Measurements from ENCODE around the gene BRD7.
"Not testable (repeated sequence)": the region's sequence is repeated elsewhere in the genome, so short reads cannot be mapped to it uniquely, and the experiment has no call there.

BRD7 gene

GRCh38 chr16:50354629-50355456 lies 13.9 kb downstream of the BRD7 start:
- no peak for DNase-seq

GRCh38 chr16:50354082-50354481 lies 14.7 kb downstream of the BRD7 start:
- DNase-seq = no peak

GRCh38 chr16:50351952-50352351 lies 16.8 kb downstream of the BRD7 start:
- no peak for DNase-seq

DNA sequence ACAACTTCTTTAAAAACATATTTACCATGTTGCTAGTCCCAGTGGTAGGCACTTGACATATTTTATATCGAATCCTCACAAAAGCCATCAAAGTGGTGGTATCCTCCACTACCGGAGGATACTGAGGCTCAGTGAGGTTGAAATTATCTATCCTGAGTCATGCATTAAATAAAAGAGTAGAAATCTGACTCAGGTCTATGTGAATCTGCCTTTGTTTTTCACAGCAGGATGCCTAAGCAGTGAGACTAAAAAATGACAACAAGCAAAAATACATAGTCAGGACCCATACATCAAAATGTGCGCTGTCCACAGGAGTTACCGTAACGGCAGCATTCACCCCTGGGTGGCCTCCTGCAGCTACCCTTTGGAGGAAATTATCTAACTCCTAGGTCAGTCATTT lies 17.7 kb downstream of the BRD7 start:
- no peak for DNase-seq

- not testable (repeated sequence) for DNase-seq
These were observed 23.6 kb downstream of the BRD7 start for GRCh38 chr16:50345210-50345609.

DNA sequence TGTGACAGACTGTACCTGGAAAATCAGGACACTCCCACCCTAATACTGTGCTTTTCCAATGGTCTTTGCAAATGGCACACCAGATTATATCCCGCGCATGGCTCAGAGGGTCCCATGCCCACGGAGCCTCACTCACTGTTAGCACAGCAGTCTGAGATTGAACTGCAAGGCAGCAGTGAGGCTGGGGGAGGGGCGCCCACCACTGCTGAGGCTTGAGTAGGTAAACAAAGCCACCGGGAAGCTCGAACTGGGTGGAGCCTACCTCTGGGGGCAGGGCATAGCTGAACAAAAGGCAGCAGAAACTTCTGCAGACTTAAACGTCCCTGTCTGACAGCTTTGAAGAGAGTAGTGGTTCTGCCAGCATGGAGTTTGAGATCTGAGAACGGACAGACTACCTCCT lies 25.2 kb downstream of the BRD7 start:
- DNase-seq = not testable (repeated sequence)

- no peak for DNase-seq
These were observed 28.2 kb downstream of the BRD7 start for GRCh38 chr16:50340578-50340977.

DNA sequence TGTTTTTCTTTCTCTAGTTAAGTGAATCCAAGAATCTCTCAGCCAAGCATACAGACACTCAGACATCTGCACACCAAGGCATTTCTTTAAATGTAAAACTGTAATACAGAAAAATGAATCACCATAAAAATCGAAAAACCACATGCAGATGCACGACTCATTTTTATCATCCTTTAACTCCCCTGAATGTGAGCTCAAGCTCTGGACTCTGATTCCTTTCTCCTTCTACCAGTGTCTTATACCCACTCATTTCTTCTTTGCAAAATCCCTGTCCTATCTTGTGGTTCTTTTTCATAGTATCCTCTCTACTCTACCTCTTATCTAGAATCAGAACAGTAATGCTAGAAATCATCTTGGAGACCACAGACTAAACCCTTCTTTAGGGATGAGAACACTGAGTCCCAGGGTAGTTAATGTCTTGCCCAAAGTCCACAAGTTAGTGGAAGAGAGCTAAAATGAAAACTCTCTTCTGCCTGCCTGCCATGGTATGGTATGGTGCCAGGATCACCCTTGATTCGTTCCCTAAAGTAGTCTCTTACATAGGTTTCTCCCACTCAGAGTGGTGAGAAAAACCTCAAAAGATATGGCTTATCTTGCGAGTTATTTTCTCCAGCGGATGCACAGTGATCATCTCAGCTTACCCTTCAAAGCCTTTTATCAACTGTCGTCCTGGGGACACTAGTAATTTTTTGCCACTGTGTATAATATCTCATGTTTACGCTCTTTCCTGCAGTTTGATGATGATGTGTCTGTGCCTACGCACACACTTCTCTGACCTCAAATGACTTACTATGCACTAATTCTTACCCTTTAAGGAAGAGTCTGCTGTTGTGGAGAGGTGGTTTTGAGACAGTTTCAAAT lies 30.2 kb downstream of the BRD7 start:
- DNase-seq = no peak

DNA sequence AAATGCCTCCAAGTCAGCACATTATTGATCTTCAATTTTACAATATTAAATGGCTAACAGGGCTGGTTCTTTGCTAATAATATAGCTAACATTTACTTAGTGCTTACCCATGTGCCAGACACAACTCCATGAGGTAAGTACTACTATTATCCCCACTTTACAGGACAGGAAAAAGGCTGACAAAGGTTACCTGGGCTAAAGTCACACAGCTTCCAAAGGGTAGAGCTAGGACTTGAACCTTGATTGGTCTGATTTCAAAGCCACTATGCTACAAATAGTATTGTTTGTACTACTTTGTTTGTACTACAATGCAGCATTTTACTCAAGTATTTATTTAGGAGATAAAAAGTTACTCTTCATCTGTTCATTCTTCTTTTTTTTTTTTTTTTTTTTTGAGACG lies 31.9 kb downstream of the BRD7 start:
- DNase-seq = no peak

- DNase-seq = no peak
These were observed 33.4 kb downstream of the BRD7 start for GRCh38 chr16:50335196-50335958.

DNA sequence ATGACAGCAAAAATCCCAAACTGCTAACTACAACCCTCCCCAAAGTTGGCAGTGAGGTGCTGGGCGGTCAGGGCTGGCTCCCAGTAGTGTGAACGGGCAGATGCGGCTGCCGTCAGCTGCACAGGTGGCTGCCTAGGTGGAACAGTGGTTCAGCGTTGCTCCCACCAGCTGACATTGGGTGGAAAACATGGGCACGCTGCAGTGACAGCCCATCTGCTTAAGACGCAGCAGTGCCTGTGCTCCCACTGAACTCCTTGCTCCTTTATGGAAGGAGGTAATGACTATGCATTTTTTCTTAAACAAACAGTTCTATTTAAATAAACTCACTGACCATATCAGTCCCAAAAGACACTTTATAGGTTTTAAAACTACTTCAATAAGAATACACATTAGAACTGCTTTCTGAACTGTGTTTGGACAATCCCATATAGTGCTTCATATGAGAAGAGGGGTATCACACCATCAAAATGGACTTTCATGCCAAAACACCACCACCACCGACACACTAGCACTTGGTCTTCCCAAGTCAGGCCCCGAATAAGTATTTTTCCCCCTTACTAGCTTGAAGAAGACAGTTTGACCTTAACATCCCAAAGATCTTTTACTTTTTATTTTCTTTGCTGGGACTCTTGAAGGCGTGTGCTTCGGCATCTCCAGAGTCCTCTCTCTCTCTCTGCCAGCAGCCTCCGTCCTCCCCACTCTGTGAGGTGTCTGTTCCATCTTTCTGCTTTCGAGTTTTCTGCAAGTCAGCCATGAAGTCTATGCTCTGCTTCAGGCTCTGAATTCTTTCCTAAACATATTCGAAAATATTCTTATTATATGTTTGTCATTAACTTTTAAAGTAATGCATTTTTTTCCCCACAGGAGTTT lies 34.4 kb downstream of the BRD7 start:
- DNase-seq = no peak

DNA sequence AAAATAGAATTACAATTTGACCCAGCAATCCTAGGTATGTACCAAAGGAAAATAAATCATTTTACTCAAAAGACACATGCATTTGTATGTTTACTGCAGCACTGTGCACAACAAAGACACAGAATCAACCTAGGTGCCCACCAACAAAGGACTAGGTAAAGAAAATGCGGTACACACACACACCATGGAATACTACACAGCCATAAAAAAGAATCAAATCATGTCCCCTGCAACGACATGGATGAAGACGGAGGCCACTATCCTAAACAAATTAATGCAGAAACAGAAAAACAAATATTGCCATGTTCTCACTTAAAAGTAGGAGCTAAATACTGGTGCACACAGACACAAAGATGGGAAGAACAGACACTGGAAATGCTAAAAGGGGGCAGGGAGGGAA lies 36.2 kb downstream of the BRD7 start:
- DNase-seq = no peak

- no peak for DNase-seq
These were observed 37.2 kb downstream of the BRD7 start for GRCh38 chr16:50331570-50331969.

- no peak for DNase-seq
These were observed 39.2 kb downstream of the BRD7 start for GRCh38 chr16:50329446-50330189.

GRCh38 chr16:50326835-50327465 lies 41.8 kb downstream of the BRD7 start:
- DNase-seq = no peak

GRCh38 chr16:50326264-50326663 lies 42.5 kb downstream of the BRD7 start:
- DNase-seq = no peak

- no peak for DNase-seq
These were observed 44.4 kb downstream of the BRD7 start for GRCh38 chr16:50324345-50324744.

- DNase-seq = no peak
These were observed 45.3 kb downstream of the BRD7 start for GRCh38 chr16:50323335-50324011.

GRCh38 chr16:50322333-50322732 lies 46.5 kb downstream of the BRD7 start:
- DNase-seq = no peak

DNA sequence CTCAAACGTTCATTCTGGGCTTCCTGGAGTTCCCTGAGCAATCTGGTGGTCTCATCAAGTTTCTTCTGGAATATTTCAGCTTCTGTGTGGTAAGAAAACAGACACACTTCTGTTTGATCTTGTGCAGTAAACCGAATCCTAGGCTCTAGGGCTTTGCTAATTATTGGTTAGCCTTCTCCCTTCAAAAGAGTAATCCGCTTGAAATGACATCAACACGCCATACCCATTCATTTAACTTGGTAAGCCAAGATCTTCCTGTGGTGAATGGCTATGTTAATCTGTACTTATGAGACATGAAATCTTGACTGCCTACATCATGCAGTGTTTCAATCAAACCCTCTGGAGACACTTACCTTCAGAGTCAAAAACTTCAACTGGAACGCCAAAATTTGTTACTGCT lies 48.5 kb downstream of the BRD7 start:
- DNase-seq = no peak

Measured in KG1 (cell line).